GM18526 (cell line): Measurements from ENCODE around the gene MAST4.

Source experiments
- POLR2A ChIP-seq: IDR thresholded peaks from 3 replicates; pipeline ENCODE4 v1.6.1; 2011; ENCODE audit not compliant: insufficient read length; ENCODE audit errors: extremely low read depth

Gene MAST4

GRCh38 chr5:66621146-66621545, 25.0 kb downstream of the MAST4 start:
- no peak for TF ChIP-seq POLR2A

- no peak for TF ChIP-seq POLR2A
These were observed 25.5 kb downstream of the MAST4 start for GRCh38 chr5:66621736-66622135.

DNA sequence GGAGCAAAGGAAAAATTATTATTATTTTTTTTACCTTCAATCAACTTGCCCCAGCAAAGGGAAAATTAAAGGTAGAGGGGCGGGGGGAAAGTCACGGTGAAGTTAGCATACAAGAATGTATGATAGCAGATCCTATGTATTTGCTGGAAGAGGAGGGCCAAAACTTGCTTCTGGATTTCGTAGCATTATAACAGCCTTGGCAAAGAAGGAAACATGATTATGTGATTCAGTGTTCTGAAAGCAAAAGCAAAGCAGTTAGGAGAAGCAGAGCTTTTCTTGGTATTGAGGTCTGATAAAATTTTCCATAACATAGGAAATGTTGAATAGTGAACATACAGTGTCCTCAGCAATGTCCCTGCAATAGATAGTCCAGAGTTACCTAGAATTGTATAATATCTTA, 32.4 kb downstream of the MAST4 start:
- TF ChIP-seq POLR2A: no peak

GRCh38 chr5:66629446-66629845, 33.3 kb downstream of the MAST4 start:
- no peak for TF ChIP-seq POLR2A

GRCh38 chr5:66633754-66634153, 37.6 kb downstream of the MAST4 start:
- no peak for TF ChIP-seq POLR2A

DNA sequence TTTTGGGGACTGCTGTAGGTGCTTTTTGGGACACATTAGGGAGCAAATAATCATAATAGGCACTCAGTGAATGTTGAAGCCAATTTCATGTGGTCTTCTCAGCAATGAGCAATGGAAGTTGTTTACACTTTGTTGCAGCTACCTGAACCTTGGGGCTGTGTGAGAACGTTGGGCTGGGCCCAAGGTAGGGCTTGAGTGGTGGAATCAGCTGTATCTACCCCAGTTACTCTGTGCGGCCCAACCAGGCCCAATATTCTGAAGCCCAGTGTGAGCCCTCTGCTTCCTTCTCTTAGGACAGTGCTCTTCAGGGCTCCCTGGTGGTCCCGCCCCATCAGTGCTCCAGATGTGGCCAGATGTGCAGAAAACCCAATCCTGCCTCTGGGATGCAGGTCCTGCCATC, 38.4 kb downstream of the MAST4 start:
- no peak for TF ChIP-seq POLR2A

- no peak for TF ChIP-seq POLR2A
These were observed 41.8 kb downstream of the MAST4 start for GRCh38 chr5:66637994-66638393.

DNA sequence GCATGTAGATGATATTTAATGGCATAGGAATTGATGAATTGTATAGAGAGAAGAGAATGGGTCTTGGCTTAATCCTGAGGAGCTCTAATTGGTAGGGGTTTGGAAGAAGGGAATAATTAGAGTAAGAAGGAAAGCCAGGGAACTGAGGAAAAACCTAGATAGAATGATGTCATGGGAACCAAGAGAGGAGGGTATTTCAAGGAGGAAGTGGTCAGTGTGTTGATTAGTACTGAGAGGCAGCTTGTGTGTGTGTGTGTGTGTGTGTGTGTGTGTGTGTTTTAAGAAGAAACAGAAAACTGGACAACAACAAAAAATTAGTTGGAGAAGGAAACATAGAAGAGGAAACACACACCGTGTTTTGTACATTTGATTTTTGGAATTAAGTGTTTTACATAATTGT, 42.8 kb downstream of the MAST4 start:
- TF ChIP-seq POLR2A: no peak

DNA sequence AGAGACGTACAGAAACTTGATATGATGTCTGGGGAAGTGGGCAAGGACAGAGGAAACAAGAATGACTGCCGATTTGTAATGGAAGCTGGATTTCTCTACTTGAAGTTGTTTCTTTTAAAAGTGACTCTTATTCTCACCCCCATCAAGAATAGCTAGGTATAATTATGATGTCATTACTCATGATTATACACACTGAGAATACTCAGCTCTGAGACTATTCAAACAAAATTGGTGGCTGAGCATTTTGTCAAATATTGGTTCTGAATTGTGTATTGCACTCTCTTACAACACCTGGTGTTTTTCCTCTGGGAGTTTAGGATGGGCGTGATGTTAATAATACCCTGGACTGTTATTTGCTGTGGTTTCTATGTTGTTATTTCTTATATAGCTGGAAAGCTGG, 46.3 kb downstream of the MAST4 start:
- TF ChIP-seq POLR2A: no peak

GRCh38 chr5:66643387-66643786, 47.2 kb downstream of the MAST4 start:
- TF ChIP-seq POLR2A: no peak

DNA sequence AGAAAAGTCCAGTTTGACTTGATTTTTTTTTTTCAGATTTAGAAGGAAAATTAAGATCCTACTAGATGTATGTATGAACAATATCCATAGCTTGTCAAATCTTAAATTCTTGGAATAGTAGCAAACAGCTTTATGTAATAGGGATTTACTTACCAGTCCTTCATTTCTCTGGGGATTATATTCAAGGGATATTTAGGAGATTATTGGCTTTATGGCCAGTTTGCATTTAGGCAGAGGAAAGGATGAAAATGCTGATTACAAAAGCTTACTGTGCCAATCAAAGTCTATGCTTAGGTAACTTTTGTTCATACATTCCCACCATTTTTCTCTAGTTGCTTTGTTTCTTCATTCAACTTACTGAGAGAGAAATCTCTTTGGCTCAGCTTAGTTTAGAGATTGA, 47.9 kb downstream of the MAST4 start:
- no peak for TF ChIP-seq POLR2A

DNA sequence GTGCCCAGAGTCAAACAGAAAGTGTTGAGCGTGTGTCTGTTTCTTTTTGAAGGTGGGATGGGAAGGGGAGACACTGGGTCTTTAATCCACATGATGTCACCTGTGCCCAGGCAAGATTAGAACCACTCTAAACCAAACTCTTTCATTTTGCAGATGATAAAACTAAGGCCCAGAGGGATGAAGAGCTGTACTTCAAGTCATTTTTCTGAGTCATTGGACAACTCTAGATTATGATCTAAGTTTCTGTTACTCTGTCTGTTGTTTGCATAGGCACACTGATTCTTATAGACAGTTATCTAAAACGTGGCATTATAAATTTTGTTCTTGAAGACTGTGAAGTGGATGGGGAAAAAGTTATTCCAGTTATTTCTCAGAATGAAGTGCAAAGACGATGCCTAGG, 48.8 kb downstream of the MAST4 start:
- no peak for TF ChIP-seq POLR2A

GRCh38 chr5:66646570-66646969, 50.4 kb downstream of the MAST4 start:
- TF ChIP-seq POLR2A: no peak

DNA sequence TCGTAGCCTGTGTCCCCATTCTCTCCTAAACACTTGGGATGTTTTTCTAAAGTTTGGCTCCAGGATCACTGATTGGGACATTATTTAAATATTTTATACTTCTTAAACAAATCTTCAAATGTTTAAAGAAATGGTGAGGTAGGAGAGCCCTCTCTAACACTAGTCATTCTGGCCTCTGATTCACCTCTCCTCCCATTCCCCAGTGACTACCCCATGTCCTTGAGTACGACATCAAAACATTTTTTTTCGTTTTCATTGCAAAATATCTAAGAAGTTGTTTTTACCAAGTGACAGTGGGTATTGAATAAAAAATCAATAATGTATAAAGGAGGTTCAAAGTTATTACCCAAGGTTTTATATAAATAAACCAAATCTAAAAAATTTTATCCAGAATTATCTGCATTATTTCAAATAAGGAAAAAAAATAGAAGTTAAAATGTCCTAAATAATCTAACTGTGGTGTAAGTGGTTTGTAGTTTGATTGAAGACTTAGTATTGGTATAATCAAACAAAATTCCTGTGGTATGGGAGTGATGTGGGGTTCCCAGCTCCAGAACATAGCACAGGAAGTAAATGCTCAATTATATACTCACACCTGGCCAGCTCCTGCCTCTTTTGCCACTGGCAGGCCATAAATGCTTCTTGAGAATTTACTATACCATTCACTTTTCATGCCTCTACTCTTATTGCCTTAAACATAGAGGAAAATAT, 51.1 kb downstream of the MAST4 start:
- no peak for TF ChIP-seq POLR2A

- TF ChIP-seq POLR2A: no peak
These were observed 56.6 kb downstream of the MAST4 start for GRCh38 chr5:66652818-66653217.

DNA sequence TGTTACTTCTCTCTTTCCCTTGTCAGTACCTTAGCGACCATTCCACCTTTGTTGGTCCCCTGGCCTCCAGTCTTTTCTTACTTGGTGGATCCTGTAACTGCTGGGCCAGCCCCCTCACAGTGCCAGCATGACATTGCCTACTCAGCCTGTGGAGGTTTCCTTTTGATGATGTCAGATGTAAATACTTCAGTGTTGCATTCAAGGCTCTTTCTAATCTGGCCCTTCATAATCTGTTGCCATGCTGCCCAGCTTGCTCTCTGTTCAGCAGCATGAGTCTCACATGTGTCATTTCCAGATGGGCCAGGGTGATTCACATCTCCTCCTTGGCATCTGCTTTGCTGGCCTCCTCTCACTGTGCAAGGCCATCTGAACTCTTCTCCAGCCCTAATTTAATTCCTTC, 57.1 kb downstream of the MAST4 start:
- TF ChIP-seq POLR2A: no peak
